Uterus (tissue), 2 donors: Measurements from ENCODE around the gene RABGAP1L.

Experiments used
- POLR2A ChIP-seq, 2 donors: fragments of 450-650 bp; IDR thresholded peaks; one replicate each; pipeline ENCODE4 v1.6.1; 2016; ENCODE audit warnings: antibody characterized with exemption in 2 of 2, mild to moderate bottlenecking in 1 of 2, moderate library complexity in 1 of 2
- TF ChIP-seq, protein P1 (sequence below), 4 experiments: fragments of 200-600 bp in 2 of 4; fragments of 450-650 bp in 2 of 4; sonication (generic) in 2 of 4; IDR thresholded peaks; one replicate each; pipeline ENCODE4 v1.5.1; 2016 to 2019; ENCODE audit warnings: antibody characterized with exemption in 4 of 4, mild to moderate bottlenecking in 2 of 4, moderate library complexity in 1 of 4

DNA sequence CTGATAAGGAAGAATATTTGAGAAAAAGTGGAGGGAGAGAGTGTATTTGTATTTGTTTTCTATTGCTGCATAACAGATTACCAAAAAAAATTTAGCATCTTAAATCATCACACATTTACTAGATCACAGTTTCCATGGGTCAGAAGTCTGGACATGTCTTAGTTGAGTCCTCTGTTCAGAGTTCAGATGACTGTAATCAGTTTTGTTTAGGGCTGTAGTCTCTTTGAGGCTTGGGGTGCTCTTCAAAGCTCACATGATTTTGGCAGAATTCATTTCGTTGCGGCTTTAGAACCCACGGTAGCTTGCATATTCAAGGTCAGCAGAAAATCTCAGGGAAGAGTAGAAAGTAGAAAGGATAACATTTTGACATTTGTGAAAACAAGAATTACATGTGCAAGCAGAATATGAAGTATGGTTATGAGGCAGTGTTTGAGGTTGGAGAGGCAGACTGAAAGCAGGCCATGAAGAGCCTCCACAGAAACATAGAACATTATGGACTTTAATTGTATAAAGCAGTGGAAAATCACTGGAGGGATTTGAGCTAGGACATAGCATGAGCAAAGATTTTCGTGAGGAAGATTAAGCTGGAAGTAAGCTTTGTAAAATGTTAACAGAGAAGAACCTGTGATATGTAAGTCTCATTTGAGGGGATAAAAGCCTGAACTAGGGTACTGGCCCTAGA is 177.8 kb downstream of the RABGAP1L start:
- TF ChIP-seq, protein P1, sequence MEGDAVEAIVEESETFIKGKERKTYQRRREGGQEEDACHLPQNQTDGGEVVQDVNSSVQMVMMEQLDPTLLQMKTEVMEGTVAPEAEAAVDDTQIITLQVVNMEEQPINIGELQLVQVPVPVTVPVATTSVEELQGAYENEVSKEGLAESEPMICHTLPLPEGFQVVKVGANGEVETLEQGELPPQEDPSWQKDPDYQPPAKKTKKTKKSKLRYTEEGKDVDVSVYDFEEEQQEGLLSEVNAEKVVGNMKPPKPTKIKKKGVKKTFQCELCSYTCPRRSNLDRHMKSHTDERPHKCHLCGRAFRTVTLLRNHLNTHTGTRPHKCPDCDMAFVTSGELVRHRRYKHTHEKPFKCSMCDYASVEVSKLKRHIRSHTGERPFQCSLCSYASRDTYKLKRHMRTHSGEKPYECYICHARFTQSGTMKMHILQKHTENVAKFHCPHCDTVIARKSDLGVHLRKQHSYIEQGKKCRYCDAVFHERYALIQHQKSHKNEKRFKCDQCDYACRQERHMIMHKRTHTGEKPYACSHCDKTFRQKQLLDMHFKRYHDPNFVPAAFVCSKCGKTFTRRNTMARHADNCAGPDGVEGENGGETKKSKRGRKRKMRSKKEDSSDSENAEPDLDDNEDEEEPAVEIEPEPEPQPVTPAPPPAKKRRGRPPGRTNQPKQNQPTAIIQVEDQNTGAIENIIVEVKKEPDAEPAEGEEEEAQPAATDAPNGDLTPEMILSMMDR (IDR thresholded peaks at IDR 0.05) = no peak
- no peak for TF ChIP-seq POLR2A (IDR thresholded peaks at IDR 0.05)
